Esophagus (tissue), 2 donors: ENCODE results near the gene DDX31. TPM values are rescaled to one million over a fixed set of nuclear protein-coding genes. Genes with fewer than 3 reads are reported as not detected.

Experiments
- H3K27ac ChIP-seq, 2 donors: one replicate each; pipeline ENCODE4 v1.5.1; 2013; ENCODE audit warnings: low read depth in 2 of 2, mild to moderate bottlenecking in 2 of 2, inconsistent platforms in 1 of 2, low read length in 1 of 2, moderate library complexity in 1 of 2
- H3K27me3 ChIP-seq, 2 donors: one replicate each; pipeline ENCODE4 v1.6.1; 2013; ENCODE audit warnings: low read length in 2 of 2, control low read depth in 1 of 2, mild to moderate bottlenecking in 1 of 2; ENCODE audit not compliant: insufficient read depth in 2 of 2, control insufficient read depth in 1 of 2
- H3K36me3 ChIP-seq, 2 donors: one replicate each; pipeline ENCODE4 v1.6.1; 2013; ENCODE audit warnings: low read length in 1 of 2; ENCODE audit not compliant: control insufficient read depth in 2 of 2, insufficient read depth in 2 of 2
- H3K4me1 ChIP-seq, 2 donors: one replicate each; pipeline ENCODE4 v1.6.1; 2013; ENCODE audit warnings: low read length in 1 of 2; ENCODE audit not compliant: control insufficient read depth in 2 of 2, insufficient read depth in 2 of 2
- H3K4me3 ChIP-seq, 2 donors: one replicate each; pipeline ENCODE4 v1.5.1; 2013; ENCODE audit warnings: low read length in 2 of 2, mild to moderate bottlenecking in 2 of 2, low read depth in 1 of 2, moderate library complexity in 1 of 2
- H3K9me3 ChIP-seq, 2 donors: one replicate each; pipeline ENCODE4 v1.6.1; 2013; ENCODE audit warnings: mild to moderate bottlenecking in 2 of 2, low read depth in 1 of 2, low read length in 1 of 2, moderate library complexity in 1 of 2; ENCODE audit not compliant: control insufficient read depth in 2 of 2, insufficient read depth in 1 of 2
- WGBS, 2 donors: extraction: QIAGEN DNeasy Blood & Tissue Kit; methylation state at CpG; one replicate each; pipeline ENCODE4 v1.1.7; 2013; 5-methylcytosine and 5-hydroxymethylcytosine counted together
- polyA plus RNA-seq, 2 donors: library from polyadenylated mRNA; stranded (reverse); fragments of 200-250 nt; gene quantifications; one replicate each; pipeline ENCODE4 v1.2.3, GENCODE V29; 2013
- donor health status: healthy with polysubstance abuse.
- donor health status: Bipolar disorder and iron deficiency.

Gene DDX31
- polyA plus RNA-seq, 2 donors: 6.6 to 8.0 TPM

- Histone ChIP-seq H3K27me3 (no peaks in the 10 kb centered on the region), H3K4me1 (no peaks in the 10 kb centered on the region), H3K36me3 (peaks cover 36 to 38% of the 10 kb centered on the region in 2 donors), H3K27ac (no peak overlapping the region), H3K4me3 (no peak overlapping the region), H3K9me3 (no peaks in the 10 kb centered on the region)
- WGBS, 2 donors: 96 to 99% methylated on average over 8 of the region's 8 CpGs
Measured at GRCh38 chr9:132645306-132645705, 24.5 kb downstream of the DDX31 start.

- Histone ChIP-seq H3K4me3 (no peak overlapping the region), H3K9me3 (no peaks in the 10 kb centered on the region), H3K4me1 (no peaks in the 10 kb centered on the region), H3K27me3 (no peaks in the 10 kb centered on the region), H3K27ac (no peak overlapping the region), H3K36me3 (peaks cover 36 to 42% of the 10 kb centered on the region in 2 donors)
- WGBS, 2 donors: 88 to 89% methylated on average over 3 of the region's 3 CpGs
Measured at GRCh38 chr9:132644251-132644650, 25.5 kb downstream of the DDX31 start.

- WGBS, 2 donors: 87 to 89% methylated on average over 4 of the region's 4 CpGs
- H3K27ac ChIP-seq: no peak overlapping the region
- no peaks in the 10 kb centered on the region for H3K27me3 ChIP-seq
- no peaks in the 10 kb centered on the region for H3K4me1 ChIP-seq
- H3K9me3 ChIP-seq: no peaks in the 10 kb centered on the region
- H3K36me3 ChIP-seq: peaks cover 24 to 41% of the 10 kb centered on the region in 2 donors
- no peak overlapping the region for H3K4me3 ChIP-seq
Measured at GRCh38 chr9:132641216-132641615, 28.6 kb downstream of the DDX31 start.

GRCh38 chr9:132639322-132639721 is 30.5 kb downstream of the DDX31 start:
- no peaks in the 10 kb centered on the region for H3K9me3 ChIP-seq
- no peak overlapping the region for H3K4me3 ChIP-seq
- H3K27me3 ChIP-seq: no peaks in the 10 kb centered on the region
- no peak overlapping the region for H3K27ac ChIP-seq
- peaks cover 18 to 27% of the 10 kb centered on the region in 2 donors for H3K36me3 ChIP-seq
- H3K4me1 ChIP-seq: no peaks in the 10 kb centered on the region
- 77 to 88% methylated on average over 5 of the region's 5 CpGs for WGBS, 2 donors

- H3K36me3 ChIP-seq: peaks cover 16 to 22% of the 10 kb centered on the region in 2 donors
- H3K4me1 ChIP-seq: no peaks in the 10 kb centered on the region
- H3K27ac ChIP-seq: no peak overlapping the region
- no peaks in the 10 kb centered on the region for H3K9me3 ChIP-seq
- H3K4me3 ChIP-seq: no peak overlapping the region
- WGBS, 2 donors: 91% methylated on average over 5 of the region's 5 CpGs
- no peaks in the 10 kb centered on the region for H3K27me3 ChIP-seq
Measured at GRCh38 chr9:132638240-132638639, 31.5 kb downstream of the DDX31 start.

GRCh38 chr9:132637801-132638200 is 32.0 kb downstream of the DDX31 start:
- 91 to 92% methylated on average over 12 of the region's 12 CpGs for WGBS, 2 donors
- H3K4me1 ChIP-seq: no peaks in the 10 kb centered on the region
- H3K36me3 ChIP-seq: peaks cover 12 to 22% of the 10 kb centered on the region in 2 donors
- H3K27ac ChIP-seq: no peak overlapping the region
- no peaks in the 10 kb centered on the region for H3K9me3 ChIP-seq
- H3K4me3 ChIP-seq: no peak overlapping the region
- no peaks in the 10 kb centered on the region for H3K27me3 ChIP-seq

GRCh38 chr9:132637351-132637750 is 32.4 kb downstream of the DDX31 start:
- peaks cover 12 to 22% of the 10 kb centered on the region in 2 donors for H3K36me3 ChIP-seq
- no peaks in the 10 kb centered on the region for H3K9me3 ChIP-seq
- 77 to 78% methylated on average over 12 of the region's 12 CpGs for WGBS, 2 donors
- H3K4me3 ChIP-seq: no peak overlapping the region
- no peaks in the 10 kb centered on the region for H3K27me3 ChIP-seq
- no peaks in the 10 kb centered on the region for H3K4me1 ChIP-seq
- no peak overlapping the region for H3K27ac ChIP-seq

GRCh38 chr9:132634327-132634726 is 35.5 kb downstream of the DDX31 start:
- Histone ChIP-seq H3K36me3 (peaks cover 18% of the 10 kb centered on the region in 2 donors), H3K27me3 (no peaks in the 10 kb centered on the region), H3K4me3 (no peak overlapping the region), H3K9me3 (no peaks in the 10 kb centered on the region), H3K27ac (no peak overlapping the region), H3K4me1 (no peaks in the 10 kb centered on the region)
- 93 to 95% methylated on average over 3 of the region's 3 CpGs for WGBS, 2 donors

- Histone ChIP-seq H3K36me3 (peaks cover 22 to 23% of the 10 kb centered on the region in 2 donors), H3K27me3 (no peaks in the 10 kb centered on the region), H3K4me1 (no peaks in the 10 kb centered on the region), H3K4me3 (no peak overlapping the region), H3K27ac (no peak overlapping the region), H3K9me3 (no peaks in the 10 kb centered on the region)
- 88 to 91% methylated on average over 7 of the region's 7 CpGs for WGBS, 2 donors
Measured at GRCh38 chr9:132632413-132633129, 37.2 kb downstream of the DDX31 start.

- Histone ChIP-seq H3K4me3 (no peak overlapping the region), H3K27me3 (no peaks in the 10 kb centered on the region), H3K4me1 (no peaks in the 10 kb centered on the region), H3K36me3 (peaks cover 24 to 25% of the 10 kb centered on the region in 2 donors), H3K27ac (no peak overlapping the region), H3K9me3 (no peaks in the 10 kb centered on the region)
- 90 to 92% methylated on average over 7 of the region's 7 CpGs for WGBS, 2 donors
Measured at GRCh38 chr9:132631685-132632084, 38.1 kb downstream of the DDX31 start.
